HepG2 (cell line): ENCODE data around the gene COMMD7.

Experiments used
- CBFB ChIP-seq: sonication (generic); formaldehyde crosslinking; IDR thresholded peaks from 2 replicates; pipeline ENCODE4 v1.4.0; 2020; ENCODE audit warnings: missing genetic modification reagents
- EZH2 ChIP-seq: conservative IDR thresholded peaks from 2 replicates; pipeline ENCODE4 v1.6.1; 2012; ENCODE audit warnings: mild to moderate bottlenecking, low read depth, low read length, moderate library complexity
- POLR2AphosphoS5 ChIP-seq: IDR thresholded peaks from 2 replicates; pipeline ENCODE4 v1.6.1; 2012; ENCODE audit warnings: low read depth, low read length
- SOX5 ChIP-seq: IDR thresholded peaks from 2 replicates; pipeline ENCODE4 v1.6.1; 2016; ENCODE audit warnings: borderline replicate concordance
- ZBTB42 ChIP-seq: sonication (generic); formaldehyde crosslinking; IDR thresholded peaks from 2 replicates; pipeline ENCODE4 v1.5.0; 2020; ENCODE audit warnings: mild to moderate bottlenecking, missing genetic modification reagents
- ZNF337 ChIP-seq: sonication (generic); formaldehyde crosslinking; IDR thresholded peaks from 2 replicates; pipeline ENCODE4 v1.5.1; 2020; ENCODE audit warnings: missing genetic modification reagents, low read depth, mild to moderate bottlenecking, borderline replicate concordance
- TF ChIP-seq, protein P1 (sequence below): sonication (generic); formaldehyde crosslinking; conservative IDR thresholded peaks from 2 replicates; pipeline ENCODE4 v1.4.0; 2020; ENCODE audit warnings: missing genetic modification reagents
- TF ChIP-seq, protein P2 (sequence below): sonication (generic); formaldehyde crosslinking; IDR thresholded peaks from 2 replicates; pipeline ENCODE4 v1.5.0; 2020; ENCODE audit warnings: mild to moderate bottlenecking, missing genetic modification reagents, moderate library complexity
- TF ChIP-seq, protein P3 (sequence below), 2 experiments: IDR thresholded peaks; 2 replicates each; pipeline ENCODE4 v1.6.1; 2011 to 2012; ENCODE audit warnings: low read length in 2 of 2, borderline replicate concordance in 1 of 2, low read depth in 1 of 2, mild to moderate bottlenecking in 1 of 2, moderate library complexity in 1 of 2

DNA sequence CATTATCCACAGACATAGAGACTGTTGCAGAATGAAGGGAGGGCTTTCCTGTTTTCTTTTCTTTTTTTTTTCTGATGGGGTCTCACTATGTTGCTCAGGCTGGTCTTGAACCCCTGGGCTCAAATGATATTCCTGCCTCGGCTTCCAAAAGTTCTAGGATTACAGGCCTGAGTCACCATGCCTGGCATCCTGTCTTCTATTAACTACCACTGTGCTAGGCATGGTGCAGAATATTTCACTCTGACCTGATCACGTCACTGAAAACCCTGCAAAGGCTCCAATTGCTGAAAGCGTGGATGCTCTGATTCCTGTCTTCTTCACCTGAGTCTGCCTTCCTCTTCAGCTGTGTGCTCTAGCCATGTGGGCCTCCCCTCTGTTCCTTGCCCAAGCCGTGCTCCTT lies 10.5 kb upstream of the COMMD7 start:
- TF ChIP-seq EZH2 (no peak), POLR2AphosphoS5 (no peak), SOX5 (CRISPR knock-in tag) (no peak), CBFB (no peak), ZNF337 (CRISPR knock-in tag) (no peak), ZBTB42 (CRISPR knock-in tag) (no peak)
- TF ChIP-seq, protein P1, sequence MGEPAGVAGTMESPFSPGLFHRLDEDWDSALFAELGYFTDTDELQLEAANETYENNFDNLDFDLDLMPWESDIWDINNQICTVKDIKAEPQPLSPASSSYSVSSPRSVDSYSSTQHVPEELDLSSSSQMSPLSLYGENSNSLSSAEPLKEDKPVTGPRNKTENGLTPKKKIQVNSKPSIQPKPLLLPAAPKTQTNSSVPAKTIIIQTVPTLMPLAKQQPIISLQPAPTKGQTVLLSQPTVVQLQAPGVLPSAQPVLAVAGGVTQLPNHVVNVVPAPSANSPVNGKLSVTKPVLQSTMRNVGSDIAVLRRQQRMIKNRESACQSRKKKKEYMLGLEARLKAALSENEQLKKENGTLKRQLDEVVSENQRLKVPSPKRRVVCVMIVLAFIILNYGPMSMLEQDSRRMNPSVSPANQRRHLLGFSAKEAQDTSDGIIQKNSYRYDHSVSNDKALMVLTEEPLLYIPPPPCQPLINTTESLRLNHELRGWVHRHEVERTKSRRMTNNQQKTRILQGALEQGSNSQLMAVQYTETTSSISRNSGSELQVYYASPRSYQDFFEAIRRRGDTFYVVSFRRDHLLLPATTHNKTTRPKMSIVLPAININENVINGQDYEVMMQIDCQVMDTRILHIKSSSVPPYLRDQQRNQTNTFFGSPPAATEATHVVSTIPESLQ (CRISPR knock-in tag) = no peak
- TF ChIP-seq, protein P2, sequence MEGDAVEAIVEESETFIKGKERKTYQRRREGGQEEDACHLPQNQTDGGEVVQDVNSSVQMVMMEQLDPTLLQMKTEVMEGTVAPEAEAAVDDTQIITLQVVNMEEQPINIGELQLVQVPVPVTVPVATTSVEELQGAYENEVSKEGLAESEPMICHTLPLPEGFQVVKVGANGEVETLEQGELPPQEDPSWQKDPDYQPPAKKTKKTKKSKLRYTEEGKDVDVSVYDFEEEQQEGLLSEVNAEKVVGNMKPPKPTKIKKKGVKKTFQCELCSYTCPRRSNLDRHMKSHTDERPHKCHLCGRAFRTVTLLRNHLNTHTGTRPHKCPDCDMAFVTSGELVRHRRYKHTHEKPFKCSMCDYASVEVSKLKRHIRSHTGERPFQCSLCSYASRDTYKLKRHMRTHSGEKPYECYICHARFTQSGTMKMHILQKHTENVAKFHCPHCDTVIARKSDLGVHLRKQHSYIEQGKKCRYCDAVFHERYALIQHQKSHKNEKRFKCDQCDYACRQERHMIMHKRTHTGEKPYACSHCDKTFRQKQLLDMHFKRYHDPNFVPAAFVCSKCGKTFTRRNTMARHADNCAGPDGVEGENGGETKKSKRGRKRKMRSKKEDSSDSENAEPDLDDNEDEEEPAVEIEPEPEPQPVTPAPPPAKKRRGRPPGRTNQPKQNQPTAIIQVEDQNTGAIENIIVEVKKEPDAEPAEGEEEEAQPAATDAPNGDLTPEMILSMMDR (CRISPR knock-in tag) = no peak
- TF ChIP-seq, protein P3, sequence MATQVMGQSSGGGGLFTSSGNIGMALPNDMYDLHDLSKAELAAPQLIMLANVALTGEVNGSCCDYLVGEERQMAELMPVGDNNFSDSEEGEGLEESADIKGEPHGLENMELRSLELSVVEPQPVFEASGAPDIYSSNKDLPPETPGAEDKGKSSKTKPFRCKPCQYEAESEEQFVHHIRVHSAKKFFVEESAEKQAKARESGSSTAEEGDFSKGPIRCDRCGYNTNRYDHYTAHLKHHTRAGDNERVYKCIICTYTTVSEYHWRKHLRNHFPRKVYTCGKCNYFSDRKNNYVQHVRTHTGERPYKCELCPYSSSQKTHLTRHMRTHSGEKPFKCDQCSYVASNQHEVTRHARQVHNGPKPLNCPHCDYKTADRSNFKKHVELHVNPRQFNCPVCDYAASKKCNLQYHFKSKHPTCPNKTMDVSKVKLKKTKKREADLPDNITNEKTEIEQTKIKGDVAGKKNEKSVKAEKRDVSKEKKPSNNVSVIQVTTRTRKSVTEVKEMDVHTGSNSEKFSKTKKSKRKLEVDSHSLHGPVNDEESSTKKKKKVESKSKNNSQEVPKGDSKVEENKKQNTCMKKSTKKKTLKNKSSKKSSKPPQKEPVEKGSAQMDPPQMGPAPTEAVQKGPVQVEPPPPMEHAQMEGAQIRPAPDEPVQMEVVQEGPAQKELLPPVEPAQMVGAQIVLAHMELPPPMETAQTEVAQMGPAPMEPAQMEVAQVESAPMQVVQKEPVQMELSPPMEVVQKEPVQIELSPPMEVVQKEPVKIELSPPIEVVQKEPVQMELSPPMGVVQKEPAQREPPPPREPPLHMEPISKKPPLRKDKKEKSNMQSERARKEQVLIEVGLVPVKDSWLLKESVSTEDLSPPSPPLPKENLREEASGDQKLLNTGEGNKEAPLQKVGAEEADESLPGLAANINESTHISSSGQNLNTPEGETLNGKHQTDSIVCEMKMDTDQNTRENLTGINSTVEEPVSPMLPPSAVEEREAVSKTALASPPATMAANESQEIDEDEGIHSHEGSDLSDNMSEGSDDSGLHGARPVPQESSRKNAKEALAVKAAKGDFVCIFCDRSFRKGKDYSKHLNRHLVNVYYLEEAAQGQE (IDR thresholded peaks at IDR 0.05; ENCODE audit: borderline replicate concordance in 1 of 2, low read depth in 1 of 2, low read length in 2 of 2) = no peak
